Lung (tissue), 12 donors: Measurements from ENCODE around the gene SPHK2. TPM values are rescaled to one million over a fixed set of nuclear protein-coding genes. Genes with fewer than 3 reads are reported as not detected.
A peak's percentile ranks its signal among the peaks of the same experiment; 100 is the strongest.

Source experiments
- ATAC-seq: fragments of 200-7000 bp; cut with Tn5 transposase; one replicate; pipeline ENCODE4 v1.9.1; 2020; ENCODE audit warnings: moderate number of reproducible peaks; ENCODE audit not compliant: insufficient read depth, low FRiP score
- DNase-seq, 3 donors: peaks; one replicate each; pipeline ENCODE4 v3.0.0-alpha.2; 2013 to 2017
- H3K27ac ChIP-seq, 2 donors: one replicate each; pipeline ENCODE4 v1.5.1; 2013; ENCODE audit warnings: mild to moderate bottlenecking in 2 of 2, moderate library complexity in 2 of 2, control low read depth in 1 of 2, inconsistent platforms in 1 of 2, low read depth in 1 of 2, low read length in 1 of 2
- H3K27me3 ChIP-seq, 3 donors: one replicate each; pipeline ENCODE4 v1.5.1; 2013; ENCODE audit warnings: low read length in 2 of 3; ENCODE audit not compliant: control insufficient read depth in 3 of 3, insufficient read depth in 3 of 3
- H3K36me3 ChIP-seq, 4 donors: one replicate each; pipeline ENCODE4 v1.5.1; 2013; ENCODE audit warnings: low read length in 4 of 4, mild to moderate bottlenecking in 1 of 4, moderate library complexity in 1 of 4; ENCODE audit not compliant: control insufficient read depth in 4 of 4, insufficient read depth in 4 of 4
- H3K4me1 ChIP-seq, 5 donors: one replicate each; pipeline ENCODE4 v1.5.1; 2013; ENCODE audit warnings: low read length in 5 of 5, mild to moderate bottlenecking in 2 of 5, moderate library complexity in 1 of 5; ENCODE audit not compliant: control insufficient read depth in 5 of 5, insufficient read depth in 5 of 5
- H3K4me3 ChIP-seq: one replicate; pipeline ENCODE4 v1.5.1; 2013; ENCODE audit warnings: mild to moderate bottlenecking, control low read depth, moderate library complexity
- H3K9ac ChIP-seq, 2 donors: one replicate each; pipeline ENCODE4 v1.5.1; 2013; ENCODE audit warnings: low read length in 2 of 2, control low read depth in 1 of 2; ENCODE audit not compliant: insufficient read depth in 1 of 2
- H3K9me3 ChIP-seq, 4 donors: one replicate each; pipeline ENCODE4 v1.5.1; 2013; ENCODE audit warnings: low read length in 3 of 4, mild to moderate bottlenecking in 1 of 4, moderate library complexity in 1 of 4; ENCODE audit not compliant: control insufficient read depth in 4 of 4, insufficient read depth in 3 of 4
- WGBS, 2 donors: extraction: QIAGEN DNeasy Blood & Tissue Kit; methylation state at CpG; one replicate each; pipeline ENCODE4 v1.1.7; 2013; 5-methylcytosine and 5-hydroxymethylcytosine counted together
- polyA plus RNA-seq, 2 donors: library from polyadenylated mRNA; stranded (reverse); fragments of 200-250 nt; gene quantifications; one replicate each; pipeline ENCODE4 v1.2.1, GENCODE V29; 2013
- total RNA-seq, 2 donors: library from RNA; depleted of rRNA in 1 of 2; stranded (reverse); fragments of >200 nt in 1 of 2; gene quantifications; one replicate each; pipeline ENCODE4 v1.2.1, GENCODE V29; 2014 to 2021
- TF ChIP-seq, protein P1 (sequence below): IDR thresholded peaks from 2 replicates; pipeline ENCODE4 v1.5.1; 2012; ENCODE audit warnings: mild to moderate bottlenecking; ENCODE audit errors: control extremely low read depth, extremely low read depth
- donor health status: control.
- donor health status: control.
- donor health status: Bipolar disorder and iron deficiency.
- donor health status: healthy.
- donor health status: DM: yes; HTN: yes; CAD: no.

Gene SPHK2
- total and polyA plus RNA-seq, 4 donors, result 10.3 to 35.3 (median 19.0) TPM

DNA sequence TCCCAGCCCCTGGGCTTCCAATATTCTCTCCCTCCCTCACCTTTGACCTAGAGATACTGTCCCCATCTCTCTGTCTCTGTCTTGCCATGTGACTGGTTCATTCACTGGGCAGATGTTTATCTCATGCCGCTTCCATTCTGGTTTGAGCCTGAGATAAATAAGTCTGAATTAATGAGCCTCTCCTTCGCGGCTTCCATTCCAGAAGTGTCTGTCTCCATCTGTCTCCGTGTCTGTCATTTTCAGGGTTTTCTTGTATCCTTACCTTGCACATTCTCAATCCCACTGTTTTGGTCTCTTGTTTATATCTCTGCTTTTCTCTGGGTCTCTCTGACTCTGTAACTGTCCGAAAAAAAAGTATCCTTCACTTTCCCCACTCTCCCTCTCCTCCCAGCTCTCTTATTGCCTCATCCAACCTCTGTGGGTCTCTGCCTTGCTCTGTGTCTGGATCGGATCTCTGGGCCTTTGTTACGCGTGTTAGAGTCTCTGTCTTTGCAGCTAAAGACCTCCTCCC, 4.3 kb downstream of the SPHK2 start:
- WGBS, 2 donors, result 35 to 39% methylated on average over 8 of the region's 8 CpGs

DNA sequence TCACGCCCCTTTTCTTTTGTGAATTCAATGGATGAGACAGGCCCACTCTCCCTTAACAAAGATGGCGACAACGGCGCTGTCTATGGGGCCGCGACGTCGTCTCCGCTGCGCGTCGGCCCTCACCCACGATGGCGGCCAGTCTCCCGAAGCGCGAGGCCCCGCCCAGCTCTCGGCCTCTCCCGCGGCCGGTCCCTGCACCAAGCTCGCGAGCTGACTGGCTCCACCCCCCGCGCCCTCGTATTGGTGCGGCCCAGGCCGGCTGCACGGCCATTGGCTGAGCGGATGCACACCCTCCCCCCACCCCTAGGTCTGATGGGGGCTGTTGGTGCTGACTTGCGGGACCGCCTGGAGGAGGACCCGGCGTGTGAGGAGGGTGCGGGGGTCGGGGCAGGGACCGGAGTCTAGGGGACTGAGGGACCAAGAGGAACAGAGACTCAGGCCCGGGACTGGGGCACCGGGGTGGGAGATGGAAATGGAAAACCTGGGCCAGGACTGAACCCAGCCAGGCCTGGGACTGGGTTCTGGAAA, 4.8 kb downstream of the SPHK2 start:
- Histone ChIP-seq H3K4me1 (peaks cover 0 to 24% (median 6%) of the 10 kb centered on the region in 5 donors), H3K9me3 (no peaks in the 10 kb centered on the region), H3K27ac (peak overlapping the region; percentile 52 to 85), H3K9ac (peak overlapping the region; percentile 51 to 87), H3K27me3 (no peaks in the 10 kb centered on the region), H3K4me3 (peak overlapping the region; percentile 29), H3K36me3 (peaks cover 0 to 15% (median 0%) of the 10 kb centered on the region in 4 donors)
- WGBS, 2 donors, result 1% methylated on average over 40 of the region's 40 CpGs
- TF ChIP-seq, protein P1, sequence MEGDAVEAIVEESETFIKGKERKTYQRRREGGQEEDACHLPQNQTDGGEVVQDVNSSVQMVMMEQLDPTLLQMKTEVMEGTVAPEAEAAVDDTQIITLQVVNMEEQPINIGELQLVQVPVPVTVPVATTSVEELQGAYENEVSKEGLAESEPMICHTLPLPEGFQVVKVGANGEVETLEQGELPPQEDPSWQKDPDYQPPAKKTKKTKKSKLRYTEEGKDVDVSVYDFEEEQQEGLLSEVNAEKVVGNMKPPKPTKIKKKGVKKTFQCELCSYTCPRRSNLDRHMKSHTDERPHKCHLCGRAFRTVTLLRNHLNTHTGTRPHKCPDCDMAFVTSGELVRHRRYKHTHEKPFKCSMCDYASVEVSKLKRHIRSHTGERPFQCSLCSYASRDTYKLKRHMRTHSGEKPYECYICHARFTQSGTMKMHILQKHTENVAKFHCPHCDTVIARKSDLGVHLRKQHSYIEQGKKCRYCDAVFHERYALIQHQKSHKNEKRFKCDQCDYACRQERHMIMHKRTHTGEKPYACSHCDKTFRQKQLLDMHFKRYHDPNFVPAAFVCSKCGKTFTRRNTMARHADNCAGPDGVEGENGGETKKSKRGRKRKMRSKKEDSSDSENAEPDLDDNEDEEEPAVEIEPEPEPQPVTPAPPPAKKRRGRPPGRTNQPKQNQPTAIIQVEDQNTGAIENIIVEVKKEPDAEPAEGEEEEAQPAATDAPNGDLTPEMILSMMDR, result no peak
- ATAC-seq, result peak; percentile 84
- DNase-seq, result peak; percentile 99

More for the DNA sequence above, 4.3 kb downstream of the SPHK2 start:
- Histone ChIP-seq H3K27me3 (no peaks in the 10 kb centered on the region), H3K4me3 (no peak overlapping the region), H3K9ac (peak overlapping the region; percentile 51 to 87), H3K4me1 (peaks cover 0 to 24% (median 6%) of the 10 kb centered on the region in 5 donors), H3K36me3 (peaks cover 0 to 13% (median 2%) of the 10 kb centered on the region in 4 donors), H3K27ac (peak overlapping the region; percentile 35 to 85), H3K9me3 (no peaks in the 10 kb centered on the region)
- peak in 1 of 3 donors; percentile 59 for DNase-seq
- ATAC-seq, result no peak
- TF ChIP-seq, protein P1, result no peak

DNA sequence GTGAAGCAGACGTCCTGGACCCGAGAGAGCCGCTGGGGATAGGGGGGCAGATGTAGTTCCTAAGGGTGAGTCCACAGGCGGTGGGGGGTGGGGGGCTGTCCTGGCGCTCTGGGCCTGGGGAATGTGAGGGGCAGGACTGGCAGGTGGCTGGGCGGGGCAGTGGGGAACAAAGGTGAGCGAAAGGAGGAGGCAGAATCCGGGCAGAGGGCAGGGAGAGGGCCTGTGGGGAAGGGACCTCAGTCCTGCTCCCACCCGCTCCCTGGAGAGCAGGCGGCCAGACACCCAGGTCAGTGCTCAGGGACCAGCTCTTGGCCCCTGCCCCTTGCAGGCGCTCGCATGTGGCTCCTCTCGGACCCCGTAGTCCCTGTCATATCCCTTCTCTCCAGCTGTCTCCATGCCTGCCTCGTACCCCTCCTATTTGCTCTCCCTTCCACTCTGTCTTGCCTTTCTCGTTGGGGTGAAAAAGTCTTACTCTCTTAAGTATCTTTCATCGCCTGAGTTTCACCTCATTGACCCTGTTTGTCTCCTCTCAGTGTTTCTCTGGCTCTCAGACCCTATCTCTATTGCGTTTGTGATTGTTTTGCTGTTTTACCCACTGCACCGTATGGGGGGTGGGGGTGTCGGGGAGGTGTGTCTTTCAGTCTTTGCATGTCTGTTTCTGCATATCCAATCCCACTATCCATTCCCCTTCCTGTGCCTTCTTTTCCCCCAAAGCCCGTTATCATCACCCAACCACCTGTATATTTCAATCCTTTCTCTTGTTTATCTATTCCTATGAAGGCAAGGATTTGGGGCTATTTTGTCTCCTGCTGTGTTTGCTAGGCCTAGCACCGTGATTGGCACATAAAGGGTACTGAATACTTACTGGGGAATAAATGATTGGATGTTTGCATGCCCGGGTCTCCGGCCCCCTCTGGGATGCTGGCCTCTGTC, 5.8 kb downstream of the SPHK2 start:
- H3K9me3 ChIP-seq, result no peaks in the 10 kb centered on the region
- TF ChIP-seq, protein P1, result no peak
- H3K4me1 ChIP-seq, result peaks cover 3 to 20% (median 7%) of the 10 kb centered on the region in 5 donors
- DNase-seq (peak in 1 of 3 donors; percentile 40), ATAC-seq (no peak)
- H3K4me3 ChIP-seq, result no peak overlapping the region
- WGBS, 2 donors, result 65 to 81% methylated on average over 24 of the region's 24 CpGs
- no peaks in the 10 kb centered on the region for H3K27me3 ChIP-seq
- H3K36me3 ChIP-seq, result peaks cover 0 to 18% (median 0%) of the 10 kb centered on the region in 4 donors
- H3K9ac ChIP-seq, result no peak overlapping the region
- peak overlapping the region; percentile 47 to 83 for H3K27ac ChIP-seq
